Stimulated activated CD4-positive, alpha-beta T cell treated with anti-CD3 and anti-CD28 coated beads, TNF-alpha, amount 100 ng/mL, for 48 hours (primary cell): Measurements from ENCODE around the gene ARL13A.
"Not testable (repeated sequence)": the region's sequence is repeated elsewhere in the genome, so short reads cannot be mapped to it uniquely, and the experiment has no call there.

Experiments used
- DNase-seq, 3 donors: peaks; one replicate each; pipeline ENCODE4 v3.0.0-alpha.2; 2020; ENCODE audit warnings: low read depth in 3 of 3

ARL13A gene

DNA sequence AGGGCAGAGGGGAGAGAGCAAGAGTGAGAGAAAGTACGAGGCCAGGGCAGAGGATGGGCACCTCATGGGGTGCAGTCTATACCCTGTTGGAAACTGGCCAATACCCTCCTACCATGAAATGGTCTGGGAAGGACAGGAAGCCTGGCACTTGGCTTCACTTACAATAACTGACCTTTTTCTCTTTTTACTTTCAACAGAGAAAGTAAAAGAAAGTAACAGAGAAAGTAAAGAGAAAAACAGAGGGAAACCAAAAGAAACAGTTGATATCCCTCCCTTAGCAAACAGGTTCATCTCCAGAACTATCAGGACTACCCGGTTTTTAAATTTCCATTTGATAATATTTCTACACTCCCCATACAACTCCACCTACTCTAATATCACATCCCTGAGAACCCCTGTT, 20.6 kb downstream of the ARL13A start:
- DNase-seq, result no peak

DNA sequence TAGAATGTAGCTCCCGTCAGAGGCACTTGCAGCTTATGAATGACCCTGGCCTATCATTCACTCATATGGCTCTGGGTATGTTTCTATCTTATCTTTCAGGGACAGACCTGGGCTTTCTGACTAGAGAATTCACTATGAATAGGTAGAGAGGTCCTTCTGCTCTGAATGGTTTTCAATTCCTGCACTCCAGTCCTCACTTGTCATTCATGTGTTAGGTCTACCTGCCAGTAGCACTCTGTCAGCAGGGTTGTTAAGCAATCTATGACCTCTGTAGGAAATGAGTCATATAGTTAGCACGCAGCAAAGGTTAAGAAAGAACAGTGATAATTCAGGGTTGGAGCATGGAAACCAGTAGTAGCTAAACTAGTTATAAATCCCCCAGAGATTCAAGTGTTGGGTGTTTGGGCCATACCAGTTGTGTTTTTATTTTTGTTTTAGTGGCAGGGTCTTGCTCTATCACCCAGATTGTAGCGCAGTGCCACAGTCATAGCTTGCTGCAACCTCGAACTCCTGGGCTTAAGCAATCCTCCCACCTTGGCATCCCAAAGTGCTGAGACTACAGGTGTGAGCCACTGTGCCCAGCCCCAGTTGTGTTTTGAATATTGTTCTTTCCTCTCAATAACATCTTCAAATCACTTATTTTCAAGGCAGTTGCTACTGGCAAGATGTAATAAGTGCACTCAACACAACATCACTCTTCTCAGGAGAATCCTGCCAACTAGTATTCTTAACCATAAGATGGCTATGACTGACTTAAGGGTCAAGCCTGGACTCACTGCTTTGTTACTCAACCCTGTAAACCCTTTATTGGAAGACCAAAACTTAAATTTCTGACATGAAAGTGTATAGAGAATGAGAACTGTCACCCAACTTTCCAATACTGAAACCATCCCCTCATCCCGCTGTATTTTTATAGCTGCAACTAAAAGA, 25.1 kb downstream of the ARL13A start:
- DNase-seq, result no peak

DNA sequence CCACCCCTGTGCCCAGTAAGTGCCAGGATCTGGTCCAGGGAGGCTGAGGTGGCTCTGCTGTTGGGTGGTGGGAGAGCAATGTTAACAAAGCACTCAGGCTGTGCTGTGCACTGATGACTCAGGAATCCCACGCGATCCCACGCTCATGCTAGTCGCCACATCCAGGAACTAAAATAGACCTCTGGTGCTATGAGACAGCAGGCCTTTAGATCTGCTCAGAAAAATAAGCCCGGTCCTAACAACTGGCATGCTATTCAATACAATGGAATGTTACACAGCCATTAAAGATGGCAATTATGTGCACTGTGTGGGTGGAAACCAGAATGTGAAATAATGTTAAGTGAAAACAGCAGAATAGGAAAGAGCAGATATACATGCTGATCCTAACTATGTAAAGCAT, 26.0 kb downstream of the ARL13A start:
- DNase-seq, result peak; percentile 1 to 35 (median 24)

DNA sequence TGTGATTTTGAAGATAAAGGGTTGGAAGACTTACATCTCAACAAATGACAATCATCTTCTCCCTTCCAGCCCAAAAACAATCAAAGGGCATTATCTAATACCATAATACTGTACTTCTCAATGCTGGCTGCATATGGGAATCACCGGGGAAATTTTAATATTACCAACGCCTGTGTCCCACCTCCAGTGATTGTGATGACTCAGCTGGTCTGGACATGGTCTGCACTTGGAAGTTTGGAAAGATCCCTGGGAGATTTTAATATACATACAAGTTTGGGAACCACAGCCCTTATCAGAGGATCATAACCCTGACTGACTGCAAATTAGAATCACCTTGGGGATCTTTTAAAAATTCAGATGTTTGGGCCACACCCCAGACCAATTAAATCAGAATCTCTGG, 29.9 kb downstream of the ARL13A start:
- no peak for DNase-seq

- DNase-seq, result no peak
Observed at GRCh38 chrX:101009090-101009489, 39.6 kb downstream of the ARL13A start.

- DNase-seq, result not testable (repeated sequence)
Observed at GRCh38 chrX:101012031-101012430, 42.5 kb downstream of the ARL13A start.

GRCh38 chrX:101022020-101022419, 52.5 kb downstream of the ARL13A start:
- no peak for DNase-seq

DNA sequence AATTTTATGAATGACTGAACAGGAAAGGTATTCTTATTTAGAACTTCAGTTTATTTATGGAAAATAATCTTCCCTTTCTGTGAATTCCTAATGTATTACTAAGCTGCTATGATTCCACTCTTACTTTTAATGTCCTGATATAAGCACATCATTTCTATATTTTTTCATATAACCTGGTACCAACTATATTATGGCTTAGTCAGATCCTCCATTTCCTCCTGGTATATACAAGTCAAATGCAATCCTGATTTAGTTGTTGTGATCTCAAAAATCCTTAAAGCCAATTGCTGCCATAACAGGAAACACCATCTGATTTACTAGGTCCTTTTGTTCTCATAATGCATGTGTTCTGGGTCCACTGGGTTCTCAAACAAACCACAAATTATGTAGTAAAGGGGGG, 55.6 kb downstream of the ARL13A start:
- no peak for DNase-seq

DNA sequence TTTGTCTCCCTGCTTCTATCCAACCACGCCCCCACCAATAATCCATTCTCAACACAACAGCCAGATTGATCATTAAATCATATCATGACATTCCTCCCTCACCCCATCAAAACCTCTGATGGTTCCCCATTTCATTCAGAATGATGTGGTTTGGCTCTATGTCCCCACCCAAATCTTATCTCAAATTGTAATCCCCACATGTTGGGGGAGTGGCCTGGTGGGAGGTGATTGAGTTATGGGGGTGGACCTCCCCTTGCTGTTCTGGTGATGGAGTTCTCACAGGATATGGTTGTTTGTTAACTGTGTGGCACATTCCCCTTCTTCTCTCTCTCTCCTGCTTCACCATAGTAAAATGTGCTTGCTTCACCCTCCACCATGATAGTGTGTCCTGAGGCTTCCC, 59.1 kb downstream of the ARL13A start:
- DNase-seq, result no peak

DNA sequence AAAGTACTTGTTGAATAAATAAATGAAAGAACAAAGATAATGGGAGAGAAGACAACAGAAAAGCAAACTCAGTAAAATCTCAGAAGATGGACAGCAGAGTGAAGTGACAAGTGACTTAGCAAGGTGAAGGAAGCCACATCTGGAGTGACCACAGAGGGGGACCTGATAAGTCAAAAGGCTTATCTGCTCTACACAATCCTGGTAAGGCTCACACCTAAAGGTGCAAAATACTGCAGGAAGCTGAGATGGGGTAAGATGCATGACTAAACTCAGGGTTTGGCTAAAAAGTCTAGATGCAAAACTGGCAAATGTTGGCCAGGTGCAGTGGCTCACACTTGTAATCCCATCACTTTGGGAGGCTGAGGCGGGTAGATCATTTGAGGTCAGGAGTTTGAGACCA, 60.2 kb downstream of the ARL13A start:
- no peak for DNase-seq

GRCh38 chrX:101037231-101037630, 67.7 kb downstream of the ARL13A start:
- no peak for DNase-seq

- no peak for DNase-seq
Observed at GRCh38 chrX:101040197-101040596, 70.7 kb downstream of the ARL13A start.
